Posterior vena cava (tissue), 2 donors: ENCODE results near the gene AGTPBP1. TPM values are rescaled to one million over a fixed set of nuclear protein-coding genes. Genes with fewer than 3 reads are reported as not detected.
A peak's percentile ranks its signal among the peaks of the same experiment; 100 is the strongest.

Experiments
- DNase-seq: peaks from one replicate; pipeline ENCODE4 v3.0.0-alpha.2; 2020; ENCODE audit warnings: low spot score
- intact Hi-C, 2 donors: fragments of 100-400 bp; cut with DNase I; formaldehyde crosslinking; loops; one replicate each; pipeline versions ENCODE4 v1.14.1 to v1.14.2; 2022 to 2023
- total RNA-seq, 2 donors: library from RNA; stranded (reverse); fragmentation: NEBNext Ultra II Directional; extraction: Animal tissue kit (Norgen Biotek cat#: 25700); gene quantifications; one replicate each; pipeline ENCODE4 v1.2.1, GENCODE V29; 2021
- donor health status: DM: yes; HTN: yes; CAD: no.
- donor health status: DM: yes; HTN: yes; CAD: no.

AGTPBP1 gene
- total RNA-seq, 2 donors from 2014 or later = 24.8 to 29.8 TPM

DNA sequence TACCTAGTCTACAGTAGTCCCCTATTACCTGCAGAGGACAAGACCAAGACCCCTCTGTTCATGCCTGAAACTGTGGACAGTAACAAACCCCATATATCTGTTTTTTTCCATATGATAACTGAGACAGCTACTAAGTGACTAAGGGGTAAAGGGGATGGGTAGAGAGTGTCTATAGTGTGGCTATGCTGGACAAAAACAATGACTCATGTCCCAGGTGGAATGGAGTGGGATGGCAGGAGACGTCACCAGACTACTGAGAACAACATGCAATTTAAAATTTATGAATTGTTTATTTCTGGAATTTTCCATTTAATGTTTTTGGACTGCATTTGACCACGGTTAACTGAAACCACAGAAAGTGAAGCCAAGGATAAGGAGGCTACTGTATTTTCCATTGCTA, 171.8 kb downstream of the AGTPBP1 start:
- no peak for DNase-seq
- intact Hi-C loops = loop anchor here in 1 of 2 donors (5.0 kb wide), 1 partner anchor 72 kb away; no protein-coding TSS in a partner anchor

GRCh38 chr9:85559526-85559925, 182.2 kb downstream of the AGTPBP1 start:
- no peak for DNase-seq
- intact Hi-C loops = no loop called here

DNA sequence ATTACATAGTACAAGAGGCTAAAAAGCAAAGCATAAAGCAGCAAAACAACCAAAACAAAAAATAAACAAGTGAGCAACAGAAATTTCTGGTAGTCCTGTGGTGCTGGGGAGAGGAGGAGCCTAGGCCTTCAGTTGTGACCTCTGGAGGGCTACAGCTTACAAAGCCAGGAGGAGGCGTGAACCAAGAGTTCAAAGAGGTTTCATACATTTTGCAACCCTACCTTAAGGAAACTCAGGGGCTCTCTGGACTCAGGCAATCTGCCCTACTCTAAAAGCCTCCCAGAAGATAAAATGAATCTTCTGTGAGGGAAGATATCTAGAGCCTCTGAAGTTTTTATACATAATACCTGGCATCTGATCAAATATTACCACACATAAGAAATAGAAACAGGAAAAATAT, 187.4 kb downstream of the AGTPBP1 start:
- intact Hi-C loops = no loop called here
- DNase-seq = no peak

DNA sequence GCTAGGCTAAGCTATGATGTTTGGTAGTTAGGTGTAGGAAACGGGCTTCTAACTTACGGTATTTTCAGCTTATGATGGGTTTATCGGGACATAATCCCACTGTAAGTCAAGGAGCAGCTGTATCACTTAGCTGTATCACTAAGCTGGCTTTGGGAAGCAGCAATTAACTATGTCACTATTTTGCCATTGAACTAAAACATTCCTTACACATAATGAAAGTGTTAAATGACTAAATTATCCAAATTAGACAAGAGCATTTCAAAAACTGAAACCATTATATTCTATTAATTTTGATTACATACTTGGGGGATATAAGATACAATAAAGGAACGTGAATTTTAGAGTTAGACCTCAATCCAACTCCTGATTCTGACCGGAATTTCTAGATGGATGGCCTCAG, 188.3 kb downstream of the AGTPBP1 start:
- DNase-seq = no peak
- intact Hi-C loops = no loop called here

DNA sequence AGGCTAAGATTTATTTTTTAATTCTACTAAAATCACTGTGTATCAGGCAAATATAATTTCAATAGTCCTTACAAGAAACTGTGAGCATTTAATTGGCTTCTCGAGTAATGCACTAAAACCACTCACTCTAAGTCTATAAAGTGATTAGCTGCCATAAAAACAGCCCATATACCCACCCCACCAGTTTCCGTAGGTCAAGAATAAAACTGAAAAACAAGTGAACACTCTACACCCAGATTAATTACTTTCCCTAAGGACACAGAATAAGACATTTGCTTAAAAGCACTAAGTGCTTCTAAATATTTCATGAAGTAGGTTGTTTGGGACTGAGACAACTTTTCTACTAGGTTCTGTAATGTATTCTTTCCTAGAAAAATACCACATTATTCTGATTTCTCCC, 194.2 kb downstream of the AGTPBP1 start:
- DNase-seq = no peak
- intact Hi-C loops = no loop called here

GRCh38 chr9:85543196-85543595, 198.6 kb downstream of the AGTPBP1 start:
- intact Hi-C loops = no loop called here
- DNase-seq = no peak

- intact Hi-C loops = no loop called here
Observed at GRCh38 chr9:85541876-85542275, 199.9 kb downstream of the AGTPBP1 start.

GRCh38 chr9:85536514-85536913, 205.2 kb downstream of the AGTPBP1 start:
- intact Hi-C loops = no loop called here

More at GRCh38 chr9:85541876-85542275, 199.9 kb downstream of the AGTPBP1 start:
- DNase-seq = no peak

GRCh38 chr9:85536076-85536475, 205.7 kb downstream of the AGTPBP1 start:
- peak; percentile 70 for DNase-seq
- intact Hi-C loops = no loop called here

More at GRCh38 chr9:85536514-85536913, 205.2 kb downstream of the AGTPBP1 start:
- no peak for DNase-seq

- peak; percentile 76 for DNase-seq
Observed at GRCh38 chr9:85534340-85534739, 207.4 kb downstream of the AGTPBP1 start.

GRCh38 chr9:85533538-85533937, 208.2 kb downstream of the AGTPBP1 start:
- intact Hi-C loops = no loop called here
- no peak for DNase-seq

More at GRCh38 chr9:85534340-85534739, 207.4 kb downstream of the AGTPBP1 start:
- intact Hi-C loops = no loop called here

GRCh38 chr9:85530721-85531120, 211.0 kb downstream of the AGTPBP1 start:
- DNase-seq = no peak
- intact Hi-C loops = no loop called here

DNA sequence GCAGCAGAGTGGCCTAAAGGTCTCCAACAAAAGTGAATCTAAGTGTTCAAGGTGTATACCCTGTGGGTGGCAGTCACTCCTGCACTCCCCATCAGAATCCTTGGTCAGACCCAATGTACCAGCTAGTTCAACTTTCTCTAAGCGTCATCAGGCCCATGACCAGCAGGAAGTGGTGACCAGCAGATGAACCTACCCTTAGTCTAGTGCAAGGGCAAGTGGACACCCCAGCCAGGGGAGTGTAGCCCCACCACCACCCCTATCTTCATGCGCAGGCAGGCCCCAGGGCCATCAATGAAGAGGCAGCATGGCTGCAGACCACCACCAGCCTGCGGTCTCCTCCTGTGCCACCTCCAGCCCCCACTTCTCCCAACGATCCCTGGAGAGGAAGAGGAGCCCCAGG, 213.1 kb downstream of the AGTPBP1 start:
- intact Hi-C loops = no loop called here
- DNase-seq = peak; percentile 66

DNA sequence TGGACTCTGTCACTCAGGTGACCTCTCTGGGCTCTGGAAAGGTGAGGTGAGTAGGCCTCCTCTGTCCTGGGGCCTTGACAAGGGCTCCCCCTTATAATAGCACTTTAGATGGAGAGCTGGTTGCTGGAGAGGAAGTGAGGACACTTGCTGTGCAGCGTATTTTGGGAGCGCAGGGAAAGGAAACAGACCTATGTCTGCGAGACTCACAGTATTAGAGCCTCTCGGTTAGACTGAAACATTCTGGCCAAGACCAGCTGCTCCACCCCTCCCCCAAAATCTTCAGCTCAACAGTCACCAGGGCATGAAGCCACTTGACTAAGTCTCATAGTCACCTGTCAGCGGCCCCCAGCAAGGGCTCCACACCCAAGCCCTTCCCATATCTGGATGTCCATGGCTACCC, 213.6 kb downstream of the AGTPBP1 start:
- intact Hi-C loops = no loop called here

DNA sequence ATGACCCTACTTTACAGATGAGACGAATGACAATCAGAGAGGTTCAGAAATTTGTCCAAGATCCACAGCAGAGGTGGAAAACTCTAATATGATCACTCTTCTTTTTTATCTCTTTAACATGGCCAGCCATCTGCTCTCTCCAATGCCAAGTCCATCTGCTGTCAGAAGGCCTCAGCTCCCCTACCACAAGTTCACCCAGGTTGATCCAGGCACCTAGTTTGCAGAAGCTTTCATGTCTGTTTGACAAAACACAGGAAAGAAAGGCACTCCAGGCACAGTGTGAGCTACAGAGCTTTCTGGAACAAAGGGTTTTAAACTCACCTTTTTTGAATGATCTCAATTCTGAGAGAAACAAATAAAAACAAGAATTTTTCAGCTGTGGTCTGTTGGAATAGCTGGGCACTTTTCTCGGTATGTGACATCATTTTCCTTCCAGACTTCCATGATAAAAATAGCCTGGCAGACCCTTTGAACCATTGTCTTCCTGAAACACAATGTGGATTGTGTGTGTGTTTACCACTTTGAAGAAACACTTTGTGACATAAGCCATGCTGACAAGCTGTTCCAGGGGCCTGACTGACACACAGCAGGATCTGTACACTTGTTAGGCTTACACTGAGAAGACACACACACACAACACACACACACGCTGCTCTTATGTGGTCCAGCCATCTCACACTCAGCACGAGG, 214.3 kb downstream of the AGTPBP1 start:
- intact Hi-C loops = no loop called here
- no peak for DNase-seq

More for the DNA sequence above, 213.6 kb downstream of the AGTPBP1 start:
- DNase-seq = no peak

GRCh38 chr9:85524531-85524930, 217.2 kb downstream of the AGTPBP1 start:
- intact Hi-C loops = no loop called here
- DNase-seq = no peak

DNA sequence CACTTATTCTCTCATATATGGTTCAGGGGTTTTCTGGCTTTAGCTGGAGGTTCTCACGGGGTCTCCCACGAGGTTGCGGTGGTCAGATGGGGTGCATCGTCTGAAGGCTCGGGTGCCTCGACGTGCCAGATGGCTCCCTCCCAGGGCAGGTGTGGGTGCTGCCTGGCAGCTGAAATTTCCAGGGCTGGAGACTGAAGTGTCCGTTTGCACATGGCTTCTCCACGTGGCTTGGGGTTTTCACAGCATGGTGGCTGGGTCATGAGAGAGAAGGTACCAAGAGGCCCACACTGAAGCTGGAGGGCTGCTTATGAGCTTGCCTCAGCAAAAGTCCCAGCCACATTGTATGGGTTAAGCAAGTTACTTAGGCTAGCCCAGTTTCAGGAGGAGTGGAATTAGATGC, 218.6 kb downstream of the AGTPBP1 start:
- intact Hi-C loops = no loop called here
- DNase-seq = no peak

- intact Hi-C loops = no loop called here
- DNase-seq = peak; percentile 86
Observed at GRCh38 chr9:85522459-85523092, 219.2 kb downstream of the AGTPBP1 start.

DNA sequence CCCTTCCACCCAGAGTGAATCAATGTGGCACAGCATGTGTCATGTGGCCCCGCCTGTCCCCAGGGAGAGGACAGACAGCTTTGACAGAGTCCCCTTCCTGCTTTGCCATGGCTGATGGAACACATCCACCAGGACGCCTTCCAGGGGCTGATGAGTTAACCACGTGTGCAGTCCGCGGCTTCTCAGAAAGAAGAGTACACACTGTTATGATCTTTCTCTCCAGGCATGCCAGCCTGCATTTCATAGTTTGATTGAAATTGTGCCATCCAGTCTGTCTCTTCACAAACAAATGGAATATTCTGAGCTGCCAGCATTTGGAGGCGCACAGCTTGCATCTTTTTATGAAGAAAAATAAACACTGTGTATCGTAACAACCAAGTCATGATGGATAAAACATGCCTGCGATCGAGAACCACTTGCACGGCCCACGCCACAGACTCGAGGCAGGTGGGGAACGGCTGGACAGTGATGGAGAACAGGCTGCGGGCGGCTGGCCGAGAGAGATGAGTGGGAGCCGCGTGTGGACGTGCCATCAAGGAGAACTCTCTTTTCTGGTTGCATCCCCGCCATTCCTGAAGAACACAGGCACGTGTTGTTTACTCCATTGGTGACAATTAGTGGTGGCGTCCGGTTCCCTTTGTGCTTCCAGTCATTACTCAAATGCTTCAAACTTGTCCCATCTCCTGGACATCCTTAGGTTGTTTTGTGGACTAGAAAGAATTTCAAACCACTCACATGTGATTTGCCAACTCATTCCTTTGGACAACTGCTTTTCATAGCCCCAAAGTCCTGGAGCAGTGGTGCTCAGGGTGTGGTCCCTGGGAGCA, 220.2 kb downstream of the AGTPBP1 start:
- intact Hi-C loops = no loop called here
- DNase-seq = no peak

DNA sequence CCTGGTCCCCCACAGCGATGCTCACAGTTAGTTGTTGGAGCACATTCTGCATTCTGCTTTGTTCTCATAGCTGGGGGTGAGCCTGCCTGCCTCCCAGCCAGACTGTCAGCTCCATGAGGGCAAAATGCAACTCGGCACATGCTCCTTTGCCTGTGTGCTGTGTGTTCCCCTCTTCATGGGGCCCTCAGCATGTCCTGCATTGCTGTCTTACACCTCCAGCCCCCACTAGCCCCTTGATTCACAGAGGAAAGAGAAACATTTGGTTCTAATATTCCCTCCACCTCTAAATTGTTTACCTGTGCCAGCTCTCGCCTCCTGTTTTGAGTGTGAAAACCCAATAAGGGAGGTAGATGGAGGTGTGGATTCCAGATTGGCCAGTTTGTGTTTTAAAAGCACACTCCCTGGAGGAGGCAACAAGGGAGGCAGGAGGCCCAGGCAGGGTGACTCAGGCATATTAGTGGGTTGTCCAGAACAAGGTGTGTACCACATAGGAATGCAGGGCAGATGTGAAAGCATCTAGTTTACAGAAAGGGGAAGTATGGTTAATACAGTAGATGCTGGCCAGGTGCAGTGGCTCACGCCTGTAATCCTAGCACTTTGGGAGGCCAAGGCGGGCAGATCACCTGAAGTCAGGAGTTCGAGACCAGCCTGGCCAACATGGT, 224.6 kb downstream of the AGTPBP1 start:
- DNase-seq = no peak
- intact Hi-C loops = no loop called here
